ENCODE results near the gene MBNL2.

MBNL2 gene

DNA sequence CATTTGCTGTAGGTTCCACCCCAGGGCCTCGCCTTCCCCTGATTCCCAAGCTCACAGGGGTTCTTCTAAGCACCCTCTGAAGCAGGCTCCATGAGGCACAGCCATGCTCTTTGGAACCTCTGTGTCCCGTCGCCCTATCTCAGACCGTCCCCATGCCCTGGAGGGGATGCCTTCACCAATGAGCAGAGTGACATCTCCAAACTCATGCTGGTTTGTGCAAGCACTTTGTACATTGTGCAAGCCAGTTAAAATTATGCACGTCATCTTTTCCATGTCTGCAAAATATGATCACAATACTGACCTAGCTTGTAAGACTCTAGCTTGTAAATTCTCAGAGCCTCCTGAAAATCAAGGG is 165.3 kb downstream of the MBNL2 start:
- DNase-seq, result no peak

DNA sequence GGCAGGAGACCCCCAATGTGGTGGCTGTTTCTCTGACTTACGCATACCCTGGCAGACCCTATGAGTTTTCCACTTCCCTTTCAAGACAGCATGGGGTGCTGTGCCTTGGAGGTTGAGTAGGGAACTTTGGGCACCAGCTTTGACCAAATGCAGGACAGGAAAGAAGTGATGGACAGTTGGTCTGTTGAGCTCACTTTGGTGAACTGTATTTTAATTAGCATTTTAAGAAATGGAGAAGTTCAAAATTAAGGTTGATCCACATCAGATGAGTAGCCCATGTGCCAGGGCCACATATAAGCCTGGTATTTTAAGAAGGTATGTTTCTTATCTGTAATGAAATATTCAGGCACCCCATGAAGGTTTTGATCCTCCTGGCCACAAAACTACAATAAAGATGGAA is 165.8 kb downstream of the MBNL2 start:
- DNase-seq, result no peak

DNA sequence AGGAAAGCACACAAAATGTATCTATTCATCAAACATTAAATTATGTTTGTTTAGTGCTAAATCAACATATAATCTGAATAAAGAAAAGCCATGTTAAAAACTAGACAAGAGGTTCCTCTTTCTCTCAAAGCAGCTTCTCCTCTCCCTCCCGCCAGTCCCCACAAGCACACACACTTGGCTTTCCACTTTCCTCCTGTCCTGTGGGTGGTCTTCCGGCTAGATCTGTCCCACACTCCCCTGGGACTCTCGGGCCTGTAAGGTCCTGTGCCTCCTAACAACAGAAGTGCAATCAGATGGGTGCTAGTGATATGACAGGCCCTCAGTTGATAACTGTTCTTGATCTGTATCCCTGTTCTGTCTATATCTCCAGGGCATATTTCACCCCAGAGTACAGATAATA is 166.2 kb downstream of the MBNL2 start:
- no peak for DNase-seq

DNA sequence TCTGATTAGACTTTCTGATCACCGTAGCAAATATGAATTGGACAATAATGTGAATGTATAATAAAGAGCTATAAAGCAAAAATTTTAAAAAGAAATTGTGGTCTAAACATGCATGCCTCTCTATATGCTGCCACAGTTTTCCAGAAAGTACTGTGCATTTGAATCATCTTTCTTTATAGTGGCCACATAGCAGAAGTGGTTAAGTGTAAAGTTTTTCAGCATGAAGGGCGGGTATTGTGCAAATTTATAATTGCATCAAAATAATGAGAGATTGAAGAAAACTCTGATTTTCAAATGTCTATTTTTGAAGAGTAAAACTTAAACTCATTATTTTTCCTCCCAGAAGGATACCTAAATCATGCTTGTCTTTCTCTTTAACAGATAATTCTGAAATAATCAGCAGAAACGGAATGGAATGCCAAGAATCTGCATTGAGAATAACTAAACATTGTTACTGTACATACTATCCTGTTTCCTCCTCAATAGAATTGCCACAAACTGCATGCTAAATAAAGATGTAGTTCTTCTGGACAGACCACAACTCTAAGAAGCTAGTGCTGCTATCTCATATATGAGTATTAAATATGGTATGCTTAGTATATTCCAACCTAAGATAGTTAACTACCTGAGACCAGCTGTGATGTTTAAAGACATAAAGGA is 168.9 kb downstream of the MBNL2 start:
- no peak for DNase-seq

DNA sequence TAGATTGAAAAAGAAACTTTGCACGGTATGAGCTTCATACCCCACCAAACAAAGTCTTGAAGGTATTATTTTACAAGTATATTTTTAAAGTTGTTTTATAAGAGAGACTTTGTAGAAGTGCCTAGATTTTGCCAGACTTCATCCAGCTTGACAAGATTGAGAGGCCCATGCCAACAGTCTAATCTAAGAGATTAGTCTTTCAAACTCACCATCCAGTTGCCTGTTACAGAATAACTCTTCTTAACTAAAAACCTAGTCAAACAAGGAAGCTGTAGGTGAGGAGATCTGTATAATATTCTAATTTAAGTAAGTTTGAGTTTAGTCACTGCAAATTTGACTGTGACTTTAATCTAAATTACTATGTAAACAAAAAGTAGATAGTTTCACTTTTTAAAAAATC is 169.9 kb downstream of the MBNL2 start:
- no peak for DNase-seq

DNA sequence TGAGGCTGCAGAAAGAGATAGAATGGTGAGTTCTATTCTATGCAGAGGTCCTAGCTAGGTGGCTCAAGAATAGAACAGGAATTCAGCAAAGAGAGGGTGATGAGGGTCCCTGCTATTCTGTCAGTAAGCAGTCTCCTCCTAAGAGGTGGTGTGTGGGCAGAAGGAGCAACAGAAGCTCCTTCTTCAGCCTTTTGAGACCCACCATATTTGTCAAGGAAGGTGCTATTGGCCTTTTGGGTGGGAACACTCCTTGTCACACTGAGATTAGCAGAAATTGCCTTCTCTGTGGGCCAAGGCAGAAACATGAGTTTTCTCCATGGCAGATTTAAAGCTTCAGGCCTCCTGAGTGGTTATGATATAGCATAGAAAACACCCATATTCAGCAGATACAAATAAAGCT is 172.4 kb downstream of the MBNL2 start:
- no peak for DNase-seq

DNA sequence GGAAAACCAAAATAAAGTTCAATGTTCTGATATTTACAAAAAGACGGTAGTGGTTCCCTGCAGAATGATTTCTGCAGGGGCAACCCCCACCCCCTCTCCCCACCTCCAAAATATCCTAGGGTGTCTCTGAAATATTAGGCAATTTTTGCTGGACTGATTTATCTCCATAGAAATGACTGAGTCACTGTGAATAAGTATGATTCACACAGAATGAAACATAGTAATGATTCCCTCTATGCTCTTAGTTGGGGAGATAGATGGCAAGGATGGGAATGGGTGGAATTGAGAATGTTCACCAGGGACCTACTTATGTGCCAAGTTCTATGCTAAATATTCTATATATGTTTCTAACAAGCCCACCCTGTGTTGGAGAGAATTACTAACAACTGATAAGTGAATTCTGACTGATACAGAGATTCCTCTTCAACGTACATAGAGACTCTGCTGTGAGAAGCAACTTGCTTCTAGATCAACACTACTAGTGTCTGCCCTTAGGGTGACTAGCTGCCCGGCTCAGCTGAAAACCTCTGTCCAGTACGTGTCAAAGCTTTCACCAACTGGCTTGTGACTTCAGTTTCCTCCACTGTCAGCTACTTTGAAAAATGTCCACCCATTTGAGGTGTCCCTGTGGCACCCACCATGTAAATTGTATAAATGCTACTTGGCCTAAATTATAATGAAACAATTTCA is 173.5 kb downstream of the MBNL2 start:
- DNase-seq, result no peak

DNA sequence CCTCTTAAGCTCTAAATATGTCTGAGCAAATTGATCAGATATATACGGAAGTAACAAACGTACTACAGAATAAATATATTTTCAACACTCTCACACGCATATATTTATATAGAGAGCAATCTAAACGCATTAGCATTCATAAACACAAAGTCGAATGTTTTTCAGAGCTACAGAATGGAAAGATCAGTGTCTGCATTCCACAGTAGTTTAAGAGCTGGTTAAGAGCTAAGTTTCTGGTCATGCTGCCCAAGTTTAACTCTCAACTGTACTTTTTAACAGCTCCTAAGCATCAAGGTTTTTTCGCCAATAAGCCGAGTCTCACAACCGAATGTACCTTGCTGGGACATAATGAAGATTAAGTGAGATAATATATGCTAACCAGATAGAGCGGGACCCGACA is 175.1 kb downstream of the MBNL2 start:
- no peak for DNase-seq

DNA sequence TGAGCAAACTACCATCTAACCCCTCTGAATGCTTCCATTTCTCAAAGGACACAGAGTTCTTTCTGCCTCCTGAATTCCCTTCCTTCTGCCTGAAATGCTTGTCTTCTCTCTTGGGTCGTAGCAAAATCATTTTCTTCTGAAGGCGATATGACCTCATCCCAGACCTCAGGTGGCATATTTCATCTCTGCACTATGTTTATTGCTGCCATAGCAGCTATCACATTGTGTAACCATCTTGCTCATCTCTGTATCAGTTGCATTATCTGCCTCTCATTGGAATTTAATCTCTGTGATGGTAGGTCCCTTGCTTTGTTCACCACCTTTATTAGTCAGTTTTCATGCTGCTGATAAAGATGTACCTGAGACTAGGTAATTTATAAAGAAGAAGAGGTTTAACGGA is 179.3 kb downstream of the MBNL2 start:
- DNase-seq, result no peak

DNA sequence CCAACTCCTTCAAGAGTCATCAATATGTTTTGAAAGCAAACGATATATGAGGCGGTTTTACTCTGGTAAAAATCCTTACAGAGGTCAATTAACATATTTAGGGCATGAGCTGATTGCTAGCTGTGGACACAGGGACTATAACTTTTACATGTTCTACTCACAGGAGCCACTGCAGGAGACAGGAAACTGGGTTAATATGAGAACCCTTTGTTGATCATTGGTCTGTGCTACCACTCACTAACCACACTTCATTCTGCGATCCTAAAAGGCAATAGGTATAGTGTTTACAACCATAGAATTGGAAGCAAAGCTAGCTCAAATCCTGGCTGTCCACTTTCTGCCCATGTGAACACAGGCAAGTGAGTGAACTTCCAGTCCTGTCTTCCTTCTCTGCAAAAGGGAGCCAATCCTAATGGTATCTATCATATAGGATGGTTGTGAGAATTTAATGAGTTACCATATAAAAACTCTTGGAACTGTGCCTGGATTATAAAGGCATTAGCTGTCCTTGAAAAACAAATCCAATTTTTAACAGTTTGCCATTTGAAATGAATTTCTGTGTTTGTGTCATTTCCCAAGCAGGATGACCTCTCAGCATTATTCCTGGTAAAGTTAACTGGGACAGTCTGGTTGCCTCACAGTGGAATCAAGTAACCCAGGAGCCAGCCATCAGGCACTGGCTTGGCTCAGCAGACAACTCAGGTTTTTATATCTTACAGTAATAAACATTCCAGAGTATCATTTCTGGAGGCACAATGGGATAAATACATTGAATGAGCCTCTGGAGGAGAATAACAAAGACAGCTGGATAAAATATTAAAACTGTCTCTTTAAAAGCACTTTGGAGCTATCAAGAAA is 182.0 kb downstream of the MBNL2 start:
- DNase-seq, result no peak

DNA sequence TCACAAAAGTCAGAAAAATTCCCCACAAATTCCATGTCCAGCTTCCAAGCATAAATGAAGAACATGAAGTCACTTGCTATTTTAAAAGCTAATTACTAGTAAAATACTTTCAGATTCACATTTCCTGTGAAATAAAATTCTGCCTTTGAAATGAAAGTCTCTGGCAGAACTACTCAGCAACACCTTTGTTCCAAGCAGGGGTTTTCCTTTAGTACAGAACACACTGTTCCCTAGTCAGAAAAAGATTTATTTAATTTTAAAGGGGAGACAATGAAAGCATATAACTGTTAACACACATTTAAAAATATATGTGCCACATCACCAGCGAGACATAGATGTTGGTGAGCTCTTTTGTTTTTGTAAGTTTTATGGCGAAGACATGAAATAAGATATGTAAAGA is 185.4 kb downstream of the MBNL2 start:
- no peak for DNase-seq

DNA sequence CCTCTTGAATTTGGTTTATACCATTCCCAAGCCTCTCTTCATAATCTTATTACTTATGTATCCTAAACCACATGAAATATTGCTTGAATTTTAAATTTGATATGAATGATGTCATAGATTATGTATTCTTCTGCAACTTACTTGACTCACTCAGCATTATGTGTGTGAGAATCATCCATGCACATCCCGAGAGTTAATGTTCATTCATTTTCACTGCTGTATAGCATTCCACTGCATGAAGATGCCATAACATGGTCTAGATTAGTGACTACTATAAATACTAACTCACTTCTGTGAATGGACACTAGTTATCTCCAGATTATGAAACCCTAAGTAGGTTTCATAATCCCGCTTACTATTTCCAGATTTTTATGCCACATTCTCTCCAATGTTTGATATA is 186.8 kb downstream of the MBNL2 start:
- DNase-seq, result no peak

DNA sequence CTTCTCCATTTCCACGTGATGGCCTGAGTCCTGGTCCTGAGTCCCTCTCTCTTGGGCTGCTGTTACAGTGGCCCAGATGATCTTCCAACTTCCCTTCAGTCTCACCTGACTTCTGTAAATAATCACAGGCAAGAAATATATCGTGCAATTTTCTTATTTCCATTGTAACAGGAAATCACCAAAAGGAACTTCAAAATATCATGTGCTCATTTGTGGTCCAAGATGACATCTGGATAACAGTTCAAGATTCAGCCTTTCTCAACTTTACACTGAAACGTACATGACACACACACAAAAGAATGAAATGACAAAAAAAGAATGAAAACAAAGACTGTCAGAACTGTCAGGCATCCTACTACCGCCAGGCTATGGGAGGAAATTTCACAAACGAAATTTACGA is 189.9 kb downstream of the MBNL2 start:
- no peak for DNase-seq

DNA sequence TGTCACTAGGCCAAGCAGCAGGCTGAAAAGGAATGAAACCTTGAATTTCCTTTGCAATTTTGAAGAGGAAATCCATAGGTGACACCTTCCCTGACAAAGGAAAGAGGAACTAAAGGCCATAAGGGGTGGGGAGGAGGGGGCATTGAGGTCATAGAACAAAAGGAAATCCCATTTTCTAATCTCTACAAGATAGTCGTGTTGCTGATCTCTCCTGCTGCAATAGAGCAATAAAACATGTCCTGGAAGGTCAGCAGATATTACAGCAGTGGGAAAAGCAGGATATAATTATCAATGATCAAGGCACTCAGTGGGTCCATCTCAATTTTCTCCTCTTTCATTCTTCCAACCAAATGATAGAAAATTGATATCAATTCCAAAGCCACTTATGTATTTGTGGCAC is 191.6 kb downstream of the MBNL2 start:
- DNase-seq, result no peak

DNA sequence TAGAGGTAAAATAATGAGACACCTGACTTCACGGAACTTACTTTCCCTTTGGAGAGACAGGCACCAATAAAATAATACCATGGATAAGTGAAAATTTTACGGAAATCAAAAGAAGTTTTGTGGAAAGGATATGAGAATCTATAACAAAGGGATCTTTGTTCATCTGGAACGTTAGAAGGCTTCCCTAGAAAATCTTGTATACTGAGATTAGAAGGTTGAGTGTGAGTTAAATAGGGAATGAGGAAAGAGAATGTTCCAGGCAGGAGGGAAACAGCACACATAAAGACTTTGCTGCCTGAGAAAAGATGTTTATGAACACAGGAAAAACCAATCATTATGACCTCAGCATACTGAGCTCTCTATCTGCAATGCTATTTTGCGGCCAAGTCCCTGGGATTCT is 192.3 kb downstream of the MBNL2 start:
- DNase-seq, result no peak

DNA sequence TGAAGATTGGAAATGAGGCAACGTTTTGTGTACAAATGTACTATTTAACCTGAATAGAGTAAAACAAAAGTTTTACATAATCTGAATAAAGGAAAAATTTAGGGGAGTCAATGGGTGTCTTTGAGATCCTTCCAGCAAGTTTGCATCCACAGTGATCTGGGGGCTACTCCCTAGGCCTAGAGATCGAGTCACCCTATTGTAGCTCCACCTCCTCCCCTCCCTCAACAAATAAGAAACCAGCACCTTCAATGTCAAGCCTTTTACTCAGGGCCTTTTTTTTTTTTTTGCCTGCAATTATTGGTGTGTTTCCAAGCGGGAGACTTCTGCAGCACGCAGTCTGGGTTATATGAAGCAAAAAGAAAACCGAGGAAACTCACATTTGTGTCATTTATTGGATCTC is 195.6 kb downstream of the MBNL2 start:
- DNase-seq, result no peak

DNA sequence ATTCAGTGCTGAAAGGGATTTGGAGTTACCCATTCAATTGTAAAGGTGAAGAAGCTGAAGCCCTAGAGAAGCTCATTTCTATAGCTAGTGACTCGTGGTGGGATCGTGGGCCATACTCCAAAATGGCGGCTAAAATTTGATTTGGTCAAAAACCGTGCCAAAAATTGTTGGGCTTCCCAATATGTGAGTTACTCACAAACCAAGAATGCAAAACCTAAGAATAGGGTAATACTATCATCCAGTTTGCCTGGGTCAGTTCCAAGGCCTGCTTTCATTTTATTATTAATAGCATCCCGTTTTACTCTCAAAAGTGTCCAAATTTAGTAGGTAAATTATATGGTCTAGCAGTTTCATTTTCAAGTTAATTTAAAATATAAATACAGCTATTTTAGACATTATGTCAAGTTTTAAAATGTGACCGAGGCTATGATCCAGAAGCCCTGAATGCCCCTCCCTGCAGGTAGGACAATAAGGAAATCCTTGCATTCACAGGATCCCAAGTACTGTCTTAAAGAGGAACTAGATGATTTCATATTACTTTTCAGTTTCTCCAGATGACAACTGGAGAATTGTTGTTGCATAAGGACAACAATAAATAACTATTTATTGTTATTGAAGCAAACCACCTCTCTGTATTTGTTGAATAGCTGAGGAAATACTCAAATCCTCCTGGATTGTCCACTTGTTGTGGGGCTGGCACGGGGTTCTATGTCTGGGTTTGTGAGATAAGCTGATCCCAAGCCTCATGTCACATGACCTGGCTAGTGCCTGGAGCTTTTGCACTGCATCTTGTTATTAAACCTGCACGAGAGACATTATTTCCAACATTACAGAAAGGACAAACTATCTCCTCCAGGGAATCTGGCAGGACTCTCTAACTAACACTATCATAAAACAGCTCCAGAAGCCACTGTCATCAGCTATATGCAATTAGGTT is 200.3 kb downstream of the MBNL2 start:
- no peak for DNase-seq

DNA sequence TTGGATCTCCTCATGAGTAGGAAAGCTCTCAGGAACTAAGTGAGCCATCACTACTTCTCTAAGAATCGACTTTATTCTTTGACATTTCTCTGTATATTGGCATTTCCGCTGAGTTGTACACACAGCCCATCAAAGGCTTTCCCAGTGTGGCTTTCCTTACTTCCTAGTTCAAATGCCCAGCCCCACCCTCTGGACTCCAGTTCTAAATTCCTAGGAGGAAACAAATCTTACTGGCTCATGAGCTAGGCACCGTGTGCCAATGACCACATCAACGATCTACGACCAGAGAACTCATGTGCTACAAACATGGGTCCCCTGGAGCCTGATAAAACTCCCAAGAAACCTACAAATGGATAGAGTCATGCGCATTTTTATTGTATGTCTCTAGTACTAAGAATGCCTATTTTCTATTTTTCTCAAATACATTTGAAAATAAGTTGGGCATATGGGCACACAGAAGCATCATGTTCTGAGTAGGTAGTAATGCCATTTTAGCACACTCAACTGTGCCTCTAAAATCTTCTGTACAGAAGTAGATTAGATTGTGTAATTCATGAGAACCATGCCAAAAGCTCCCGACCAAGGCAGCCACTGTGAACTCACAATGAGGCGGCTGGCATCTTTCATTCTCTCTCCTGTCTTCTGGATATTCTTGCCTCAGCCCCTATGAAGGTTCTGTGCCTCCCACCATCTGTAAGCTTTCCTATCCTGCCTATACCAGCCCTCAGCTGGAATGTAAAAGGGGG is 201.3 kb downstream of the MBNL2 start:
- DNase-seq, result no peak

DNA sequence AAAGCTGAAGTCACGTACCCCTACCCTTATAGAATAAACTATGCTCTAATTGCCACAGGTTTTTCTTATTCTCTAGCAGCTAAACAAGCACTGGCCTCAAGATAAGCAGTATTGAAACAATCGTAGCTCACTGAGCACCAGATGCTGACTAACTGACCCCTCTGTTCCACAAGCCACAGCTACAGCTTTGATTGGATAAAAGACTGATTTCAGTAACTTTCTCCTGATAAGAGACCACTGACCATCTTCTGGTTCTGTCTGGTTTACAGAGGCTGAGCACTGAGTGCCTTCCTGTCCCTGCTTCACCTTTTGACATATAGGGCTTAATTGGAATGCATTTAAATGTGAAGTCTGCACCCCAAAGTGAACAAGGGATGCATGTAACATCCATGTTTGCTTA is 203.5 kb downstream of the MBNL2 start:
- DNase-seq, result no peak

DNA sequence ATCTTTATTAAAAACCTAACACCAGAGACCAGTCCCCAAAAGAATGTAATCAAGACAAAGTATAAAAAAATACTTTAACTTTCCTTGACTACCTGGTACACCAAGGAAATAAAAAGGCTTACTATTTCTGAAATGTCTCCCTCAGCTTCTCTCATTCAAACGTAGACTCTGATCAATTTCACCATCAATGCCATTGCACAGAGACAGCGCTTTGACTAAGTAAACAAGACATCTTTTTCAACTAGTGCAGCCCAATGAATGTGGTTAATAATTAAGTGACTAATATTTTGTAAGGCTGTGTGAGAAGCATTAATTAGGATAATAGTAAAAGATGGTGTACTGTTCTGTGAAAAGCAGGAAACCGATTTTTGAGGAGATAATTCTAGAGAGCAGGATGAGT is 204.6 kb downstream of the MBNL2 start:
- DNase-seq, result no peak

DNA sequence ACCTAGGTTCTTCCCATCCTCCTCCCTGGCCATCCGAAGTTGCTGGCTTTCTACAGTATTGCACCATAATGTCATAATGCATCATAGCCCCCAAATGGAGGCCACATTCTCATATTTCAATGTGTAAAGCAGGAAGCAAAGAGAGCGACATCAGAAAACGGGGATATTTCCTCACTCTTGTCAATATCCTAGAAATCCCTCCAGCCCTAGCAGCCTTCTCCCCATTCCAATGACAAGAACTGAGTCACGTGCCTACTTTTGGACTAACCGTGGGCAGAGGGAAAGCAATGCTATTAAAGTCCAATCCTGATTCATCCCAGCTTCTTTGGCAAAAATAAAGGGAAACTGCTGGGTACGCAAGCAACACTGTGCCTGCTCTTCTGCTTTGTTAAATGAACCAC is 207.5 kb downstream of the MBNL2 start:
- DNase-seq, result no peak

DNA sequence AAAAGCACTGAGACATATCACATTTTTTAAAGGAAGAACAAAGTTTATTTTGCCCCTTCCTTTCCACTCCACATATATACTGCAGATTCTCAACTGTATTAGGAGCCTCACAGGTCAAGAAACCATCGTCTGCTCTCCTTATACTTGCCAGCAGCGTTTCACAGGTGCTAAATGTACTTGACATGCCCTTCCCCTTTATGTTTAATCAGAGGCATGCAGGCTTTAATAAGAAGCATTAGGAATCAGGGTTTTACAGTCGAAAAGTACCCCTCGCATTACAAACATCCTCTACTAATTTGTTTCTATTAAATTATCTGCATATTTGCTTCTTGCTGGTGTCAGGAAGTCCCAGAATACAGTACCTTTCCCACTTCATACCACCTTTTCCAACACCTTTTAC is 208.2 kb downstream of the MBNL2 start:
- no peak for DNase-seq

All from NCI-H1105 treated with DMSO at 0.1 percent for 48 hours (cell line).